ENCODE data around the gene HS1BP3.

The HS1BP3 gene

DNA sequence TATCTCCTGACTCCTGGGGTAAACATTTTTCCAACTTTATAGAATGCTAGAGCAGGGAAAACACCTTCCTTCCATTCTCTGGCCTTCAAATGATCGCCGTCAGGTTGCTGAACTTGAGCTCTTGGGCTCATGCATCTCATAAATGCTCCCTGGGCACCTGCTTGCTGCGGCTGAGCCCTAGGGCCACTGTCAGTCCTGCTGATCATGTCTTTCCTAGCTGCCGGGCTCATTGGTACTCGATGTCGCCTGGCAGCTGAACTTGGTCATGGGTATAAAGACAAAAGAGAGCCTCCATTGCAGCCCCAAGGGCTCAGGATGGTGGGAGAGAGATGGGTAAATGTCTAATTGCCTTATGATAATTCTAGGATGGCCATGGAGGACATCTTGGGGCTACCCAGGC, 80.6 kb downstream of the HS1BP3 start:
- DNase-seq (ENCODE audit: low spot score): no peak

GRCh38 chr2:20569464-20570223, 81.3 kb downstream of the HS1BP3 start:
- DNase-seq (ENCODE audit: low spot score): no peak

GRCh38 chr2:20568501-20569463, 82.1 kb downstream of the HS1BP3 start:
- DNase-seq (ENCODE audit: low spot score): no peak

- no peak for DNase-seq (ENCODE audit: low spot score)
Observed at GRCh38 chr2:20567926-20568179, 83.0 kb downstream of the HS1BP3 start.

All from NAMALWA (cell line).